Left ventricle myocardium superior (tissue), 1 donor: ENCODE results near the gene VSTM2B. TPM values are rescaled to one million over a fixed set of nuclear protein-coding genes. Genes with fewer than 3 reads are reported as not detected.

ENCODE experiments used
- ATAC-seq: fragments of 200-7000 bp; cut with Tn5 transposase; one replicate; pipeline ENCODE4 v1.9.1; 2020; ENCODE audit warnings: mild to moderate bottlenecking, moderate library complexity
- DNase-seq: peaks from one replicate; pipeline ENCODE4 v3.0.0-alpha.2; 2020
- intact Hi-C: fragments of 100-400 bp; cut with micrococcal nuclease; formaldehyde crosslinking; loops from one replicate; pipeline ENCODE4 v1.11.0; 2022
- total RNA-seq: library from RNA; stranded (reverse); fragmentation: NEBNext Ultra II Directional; extraction: Animal tissue kit (Norgen Biotek cat#: 25700); gene quantifications from one replicate; pipeline ENCODE4 v1.2.1, GENCODE V29; 2021
- donor health status: DM: no; HTN: yes; CAD: no; lungs with severe emphysema.

Gene VSTM2B
- total RNA-seq, 1 donor from 2014 or later: not detected

GRCh38 chr19:29559743-29560142 is 33.9 kb downstream of the VSTM2B start:
- intact Hi-C loops: no loop called here

GRCh38 chr19:29560313-29561075 is 34.7 kb downstream of the VSTM2B start:
- intact Hi-C loops: no loop called here
- ATAC-seq (no peak), DNase-seq (no peak)

More at GRCh38 chr19:29559743-29560142, 33.9 kb downstream of the VSTM2B start:
- ATAC-seq: no peak
- no peak for DNase-seq

DNA sequence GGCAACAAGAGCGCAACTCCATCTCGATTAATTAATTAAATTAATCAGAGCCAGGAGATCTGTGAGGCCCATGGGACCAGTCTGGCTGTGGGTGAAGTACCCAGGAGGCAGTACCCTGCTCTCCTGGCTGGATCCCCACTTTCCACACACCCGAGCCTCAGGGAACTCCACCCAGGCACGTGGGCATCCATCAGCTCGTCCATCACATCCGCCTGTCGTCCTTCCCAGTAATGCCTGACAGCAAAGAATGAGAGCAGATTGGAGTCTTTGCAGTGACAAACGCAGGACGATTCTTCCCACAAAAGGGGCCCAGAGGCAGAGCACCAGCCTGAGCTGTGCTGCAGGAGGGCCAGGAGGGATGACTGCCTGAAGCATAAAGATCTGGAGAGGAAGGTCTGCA is 35.8 kb downstream of the VSTM2B start:
- intact Hi-C loops: no loop called here
- DNase-seq (no peak), ATAC-seq (no peak)

DNA sequence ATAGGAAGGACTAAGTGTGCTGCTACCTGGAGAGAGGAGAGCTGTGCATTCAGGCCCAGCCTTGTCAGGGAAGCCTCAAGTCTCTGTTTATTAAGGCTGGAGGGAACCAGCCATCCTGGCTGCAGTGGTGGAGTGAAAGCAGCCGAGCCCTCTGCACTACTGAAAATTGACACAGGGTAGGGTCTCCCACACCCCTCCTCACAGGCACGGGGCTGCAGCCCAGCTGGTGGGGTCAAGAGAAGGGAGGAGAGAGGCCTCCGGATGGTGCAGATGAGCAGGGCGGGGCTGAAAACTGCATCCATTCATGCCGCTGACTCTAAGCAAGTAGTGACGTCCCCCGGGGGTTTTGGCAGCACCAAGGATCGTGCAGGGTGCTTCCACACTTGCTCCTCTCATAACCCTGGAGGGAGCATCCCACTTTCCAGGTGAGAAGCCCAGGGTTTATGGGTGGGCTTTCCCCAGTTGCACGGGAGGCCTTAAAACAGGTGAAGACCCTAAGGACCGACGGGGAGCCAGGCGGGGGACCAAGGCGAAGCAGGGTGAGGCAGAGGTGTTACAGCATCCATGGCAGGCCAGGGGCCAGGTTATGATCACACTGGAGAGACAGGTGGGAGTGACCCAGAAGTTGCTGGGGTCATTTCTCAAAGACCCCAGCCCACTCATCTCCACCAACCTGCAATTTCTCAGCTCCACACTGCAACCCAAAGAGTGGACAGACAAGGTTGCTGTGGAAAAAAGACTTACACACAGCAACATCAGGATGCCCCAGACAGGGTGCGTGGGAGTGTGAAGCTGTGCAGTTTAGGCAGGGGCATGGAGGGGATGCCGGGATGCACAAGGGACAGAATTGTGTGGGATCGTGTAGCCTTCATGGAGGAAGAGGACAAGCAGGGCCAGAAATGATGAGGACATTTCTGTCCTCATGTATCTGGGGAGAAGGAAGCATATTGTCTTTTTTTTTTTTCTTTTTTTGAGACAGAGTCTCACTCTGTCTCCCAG is 36.8 kb downstream of the VSTM2B start:
- DNase-seq (no peak), ATAC-seq (no peak)
- intact Hi-C loops: no loop called here

GRCh38 chr19:29563486-29564101 is 37.8 kb downstream of the VSTM2B start:
- no peak for ATAC-seq
- no peak for DNase-seq
- intact Hi-C loops: no loop called here

- DNase-seq (peak; percentile 38), ATAC-seq (peak; percentile 27)
- intact Hi-C loops: no loop called here
These were observed 38.8 kb downstream of the VSTM2B start for GRCh38 chr19:29564574-29565005.

DNA sequence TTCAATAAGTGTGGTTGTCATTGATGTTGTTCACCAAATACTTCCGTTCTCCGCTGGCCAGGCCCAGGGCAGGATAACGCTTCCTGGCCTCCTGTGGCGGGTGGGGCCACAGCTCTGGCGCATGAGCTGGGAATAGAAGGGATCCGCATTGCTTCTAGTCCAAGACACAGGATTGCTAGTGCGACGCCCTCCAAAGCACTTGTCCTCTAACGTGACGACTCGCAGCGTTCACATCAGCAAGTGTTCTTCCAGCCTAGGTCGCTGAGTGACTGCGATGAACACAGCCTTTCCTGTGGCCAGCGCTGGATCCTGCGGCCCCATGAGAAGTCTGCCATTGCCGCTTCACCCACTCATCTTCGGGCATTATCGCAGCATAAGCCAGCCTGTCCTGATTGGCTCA is 39.4 kb downstream of the VSTM2B start:
- intact Hi-C loops: no loop called here
- DNase-seq (no peak), ATAC-seq (no peak)

DNA sequence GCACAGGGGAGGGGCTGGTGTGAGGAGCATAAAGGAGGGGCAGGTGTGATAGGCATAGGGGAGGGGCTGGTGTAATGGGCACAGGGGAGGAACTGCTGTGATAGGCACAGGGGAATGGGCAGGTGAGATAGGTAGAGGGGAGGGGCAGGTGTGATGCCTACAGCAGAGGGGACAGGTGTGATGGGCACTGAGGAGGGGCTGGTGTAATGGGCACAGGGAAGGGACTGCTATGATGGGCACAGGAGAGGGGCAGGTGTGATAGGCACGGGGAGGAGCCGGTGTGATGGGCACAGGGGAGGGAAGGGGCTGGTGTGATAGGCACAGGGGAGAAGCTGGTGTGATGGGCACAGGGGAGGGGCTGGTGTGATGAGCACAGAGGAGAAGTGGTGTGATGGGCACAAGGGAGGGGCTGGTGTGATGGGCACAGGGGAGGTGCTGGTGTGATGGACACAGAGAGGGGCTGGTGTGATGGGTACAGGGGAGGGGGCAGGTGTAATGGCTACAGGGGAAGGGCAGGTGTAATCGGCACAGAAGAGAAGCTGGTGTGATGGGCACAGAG is 40.8 kb downstream of the VSTM2B start:
- ATAC-seq: no peak
- DNase-seq: no peak
- intact Hi-C loops: no loop called here

DNA sequence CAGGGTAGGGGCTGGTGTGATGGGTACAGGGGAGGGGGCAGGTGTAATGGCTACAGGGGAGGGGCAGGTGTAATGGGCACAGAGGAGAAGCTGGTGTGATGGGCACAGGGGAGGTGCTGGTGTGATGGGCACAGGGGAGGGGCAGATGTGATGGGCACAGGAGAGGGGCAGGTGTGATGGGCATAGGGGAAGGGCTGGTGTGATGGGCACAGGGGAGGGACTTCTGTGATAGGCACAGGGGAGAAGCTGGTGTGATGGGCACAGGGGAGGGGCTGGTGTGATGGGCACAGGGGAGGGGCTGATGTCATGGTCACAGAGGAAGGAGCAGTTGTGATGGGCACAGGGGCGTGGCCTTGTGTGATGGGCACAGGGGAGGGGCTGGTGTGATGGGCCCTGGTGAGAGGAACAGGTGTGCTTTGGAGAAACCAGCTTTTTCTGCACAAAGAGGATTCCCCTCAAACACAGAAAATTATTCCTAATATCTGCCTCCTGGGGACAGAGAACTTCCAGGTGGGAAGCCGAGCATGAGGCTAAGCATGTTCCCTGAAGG is 41.6 kb downstream of the VSTM2B start:
- no peak for DNase-seq
- intact Hi-C loops: no loop called here
- no peak for ATAC-seq

GRCh38 chr19:29568036-29569025 is 42.5 kb downstream of the VSTM2B start:
- intact Hi-C loops: no loop called here
- ATAC-seq: no peak
- no peak for DNase-seq

DNA sequence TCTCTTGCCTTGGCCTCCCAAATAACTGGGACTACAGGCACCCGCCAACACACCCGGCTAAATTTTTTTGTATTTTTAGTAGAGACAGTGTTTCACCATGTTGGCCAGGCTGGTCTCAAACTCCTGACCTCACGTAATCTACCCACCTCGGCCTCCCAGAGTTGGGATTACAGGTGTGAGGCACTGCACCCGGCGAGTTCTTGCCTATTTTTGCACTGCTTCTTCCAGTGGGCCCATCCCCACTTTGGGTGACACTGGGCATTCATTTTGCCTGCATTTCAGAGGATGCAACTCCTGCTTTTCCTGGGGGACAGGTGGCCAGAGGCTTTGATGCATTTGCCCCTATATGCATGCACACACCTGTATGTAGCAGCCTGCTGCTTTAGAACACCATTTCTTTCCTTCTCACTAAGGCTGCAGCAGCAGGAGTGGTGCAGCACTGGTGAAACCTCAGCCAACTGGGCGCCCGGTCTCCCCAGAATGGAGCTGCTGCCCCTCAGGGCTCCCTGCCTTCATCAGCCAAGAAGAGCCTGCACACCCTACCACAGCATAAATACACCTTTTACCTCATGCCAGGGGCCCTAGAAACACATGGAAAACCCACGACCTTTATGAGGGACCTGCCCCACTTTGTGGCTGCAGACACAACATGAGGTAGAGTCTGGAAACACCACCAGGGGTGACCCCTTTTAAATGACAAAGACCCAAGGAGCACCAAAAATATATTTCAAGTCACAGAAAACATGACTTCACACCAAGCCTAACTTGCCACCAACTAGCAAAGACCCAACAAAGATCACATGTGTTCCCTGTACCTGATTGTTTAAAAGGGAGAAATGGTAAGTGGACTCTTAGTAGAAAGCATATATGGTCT is 43.5 kb downstream of the VSTM2B start:
- ATAC-seq: no peak
- DNase-seq: no peak
- intact Hi-C loops: no loop called here

GRCh38 chr19:29571181-29571580 is 45.4 kb downstream of the VSTM2B start:
- DNase-seq (no peak), ATAC-seq (no peak)
- intact Hi-C loops: no loop called here

- DNase-seq (no peak), ATAC-seq (no peak)
- intact Hi-C loops: no loop called here
These were observed 47.7 kb downstream of the VSTM2B start for GRCh38 chr19:29573486-29573885.

DNA sequence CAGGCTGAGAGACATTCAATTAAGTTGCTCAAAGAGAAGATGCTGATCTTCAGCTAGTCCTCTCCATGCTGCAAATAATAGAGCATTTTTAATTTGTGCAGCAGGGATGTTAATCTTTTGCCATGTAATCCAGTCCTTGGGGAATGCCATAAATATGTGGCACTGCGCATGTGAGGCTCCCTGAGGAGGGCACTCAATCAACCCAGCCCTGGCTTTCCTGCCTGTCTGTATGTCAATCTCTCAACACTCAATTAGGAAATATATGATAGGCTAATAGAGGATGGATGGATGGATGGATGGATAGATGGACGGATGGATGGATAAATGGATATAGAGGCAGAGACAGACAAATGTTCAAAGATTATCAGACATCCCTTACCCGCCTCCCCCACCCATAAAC is 48.7 kb downstream of the VSTM2B start:
- no peak for DNase-seq
- no peak for ATAC-seq
- intact Hi-C loops: no loop called here

DNA sequence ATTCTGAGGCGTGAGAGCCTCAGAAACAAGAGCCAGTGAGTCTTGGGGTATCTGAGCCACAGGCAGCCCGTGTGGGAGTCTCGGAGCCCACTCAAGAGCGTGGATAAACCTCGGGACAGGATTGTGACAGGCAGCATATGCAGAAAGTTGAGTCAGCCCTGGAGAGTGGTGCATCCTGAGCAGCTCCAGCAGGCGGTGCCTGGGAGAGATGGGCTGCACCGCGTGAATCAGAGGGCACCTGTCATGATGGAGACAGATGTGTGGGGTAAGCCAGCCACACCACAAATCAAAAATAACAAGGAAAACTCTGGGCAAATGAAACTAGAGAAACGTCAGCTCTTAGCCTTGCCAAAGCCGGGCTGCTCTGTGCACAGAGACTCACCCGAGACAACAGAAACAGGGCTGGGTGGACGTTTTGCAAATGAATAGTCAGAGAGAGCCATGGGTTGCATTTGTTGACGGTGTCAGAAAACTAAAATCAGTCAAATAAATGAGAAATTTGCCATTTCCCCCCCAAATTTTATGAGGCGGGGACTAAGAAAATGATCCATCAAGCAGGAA is 50.3 kb downstream of the VSTM2B start:
- ATAC-seq (no peak), DNase-seq (no peak)

DNA sequence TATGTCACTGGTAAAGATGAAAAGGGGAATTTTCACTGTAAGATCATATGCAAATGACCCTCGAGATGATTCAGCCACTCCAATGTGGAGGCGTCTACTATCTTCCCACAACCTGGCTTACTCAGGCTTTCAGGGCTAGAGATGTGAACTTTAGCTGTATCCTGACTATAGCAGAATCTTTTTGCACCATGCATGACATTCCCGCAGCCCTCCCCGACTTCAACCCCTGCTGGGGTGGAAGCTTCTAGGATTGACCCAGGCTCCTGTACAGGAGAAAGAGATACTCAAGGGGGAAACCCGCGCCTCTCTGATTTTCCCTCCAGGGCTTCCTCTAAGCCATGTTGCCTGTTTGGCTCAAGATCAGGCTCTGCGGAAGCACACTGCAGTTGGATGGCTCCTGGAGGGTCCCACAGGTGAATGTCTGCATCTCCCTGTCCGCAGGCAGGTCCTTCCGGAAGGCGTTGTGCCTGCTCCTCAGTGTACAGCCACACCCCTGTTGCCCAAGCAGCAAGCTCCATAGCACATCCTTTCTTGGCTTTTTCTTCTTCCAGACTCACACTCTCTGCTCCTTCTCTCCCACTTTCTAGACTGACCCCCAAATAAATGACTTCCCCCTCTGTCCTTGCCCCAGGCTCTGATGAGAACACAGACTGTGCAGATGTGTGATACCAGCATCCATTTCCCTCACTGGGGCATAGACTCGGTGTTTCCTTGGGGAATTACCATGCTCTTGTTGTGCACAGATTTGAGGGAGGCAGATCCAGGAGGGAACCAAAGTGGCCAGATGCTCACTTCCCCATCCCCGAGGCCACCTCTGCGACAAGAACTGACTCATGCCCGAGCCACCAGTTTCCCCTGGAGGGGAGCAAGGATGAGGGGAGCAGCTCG is 51.2 kb downstream of the VSTM2B start:
- intact Hi-C loops: no loop called here
- ATAC-seq (no peak), DNase-seq (no peak)

More for the DNA sequence above, 50.3 kb downstream of the VSTM2B start:
- intact Hi-C loops: no loop called here
